MCF 10A (cell line): ENCODE measurements around the gene NDUFS3. TPM values are rescaled to one million over a fixed set of nuclear protein-coding genes. Genes with fewer than 3 reads are reported as not detected.

Experiments
- BruUV-seq: library from RNA; stranded (reverse); fragments of 400-500 nt; replicated peaks from 2 replicates; lab custom pipeline; 2021; lab: Mats Ljungman, UMichigan
- CTCF ChIA-PET: fragments of 300-600 bp; sonication (Branson Sonifier 250); formaldehyde crosslinking; extraction: SDS; loops from one replicate; lab custom pipeline; 2021; ENCODE audit warnings: antibody characterized with exemption, inconsistent platforms; lab: Yijun Ruan, JAX
- POLR2A ChIA-PET: fragments of 300-600, 350-650 bp; sonication (Branson Sonifier 250); formaldehyde crosslinking; extraction: SDS; loops from one replicate; lab custom pipeline; 2020; ENCODE audit warnings: antibody characterized with exemption, inconsistent platforms; lab: Yijun Ruan, JAX
- DNase-seq: peaks from one replicate; pipeline ENCODE4 v3.0.0-alpha.2; 2018; ENCODE audit not compliant: unreplicated experiment
- H3K27ac Mint-ChIP-seq: one replicate; pipeline ENCODE4 v1.8.0; 2022; ENCODE audit warnings: mild to moderate bottlenecking, low read depth, mixed read lengths; ENCODE audit not compliant: unreplicated experiment
- H3K27me3 Mint-ChIP-seq: one replicate; pipeline ENCODE4 v1.8.0; 2022; ENCODE audit warnings: mixed read lengths; ENCODE audit not compliant: insufficient read depth, unreplicated experiment
- H3K36me3 Mint-ChIP-seq: one replicate; pipeline ENCODE4 v1.8.0; 2022; ENCODE audit warnings: mild to moderate bottlenecking, moderate library complexity, mixed read lengths; ENCODE audit not compliant: insufficient read depth, unreplicated experiment
- H3K4me1 Mint-ChIP-seq: one replicate; pipeline ENCODE4 v1.8.0; 2022; ENCODE audit warnings: mixed read lengths; ENCODE audit not compliant: insufficient read depth, unreplicated experiment
- H3K4me3 Mint-ChIP-seq: one replicate; pipeline ENCODE4 v1.8.0; 2022; ENCODE audit warnings: mild to moderate bottlenecking, moderate library complexity, mixed read lengths; ENCODE audit not compliant: unreplicated experiment
- H3K9me3 Mint-ChIP-seq: one replicate; pipeline ENCODE4 v1.8.0; 2022; ENCODE audit warnings: mixed read lengths; ENCODE audit not compliant: unreplicated experiment
- intact Hi-C: fragments of 100-400 bp; cut with micrococcal nuclease; formaldehyde crosslinking; loops from 2 replicates; pipeline ENCODE4 v1.14.1; 2022
- total RNA-seq: library from RNA; stranded (reverse); gene quantifications from 2 replicates; pipeline ENCODE4 v1.2.3, GENCODE V29; 2022
- TF ChIP-seq, protein P1 (sequence below): fragments of 200-600 bp; IDR thresholded peaks from one replicate; pipeline ENCODE4 v1.8.0; 2022; ENCODE audit warnings: antibody characterized with exemption, mild to moderate bottlenecking; ENCODE audit not compliant: unreplicated experiment

Gene NDUFS3
- total RNA-seq, 1 experiment from 2014 or later, result 120 TPM

DNA sequence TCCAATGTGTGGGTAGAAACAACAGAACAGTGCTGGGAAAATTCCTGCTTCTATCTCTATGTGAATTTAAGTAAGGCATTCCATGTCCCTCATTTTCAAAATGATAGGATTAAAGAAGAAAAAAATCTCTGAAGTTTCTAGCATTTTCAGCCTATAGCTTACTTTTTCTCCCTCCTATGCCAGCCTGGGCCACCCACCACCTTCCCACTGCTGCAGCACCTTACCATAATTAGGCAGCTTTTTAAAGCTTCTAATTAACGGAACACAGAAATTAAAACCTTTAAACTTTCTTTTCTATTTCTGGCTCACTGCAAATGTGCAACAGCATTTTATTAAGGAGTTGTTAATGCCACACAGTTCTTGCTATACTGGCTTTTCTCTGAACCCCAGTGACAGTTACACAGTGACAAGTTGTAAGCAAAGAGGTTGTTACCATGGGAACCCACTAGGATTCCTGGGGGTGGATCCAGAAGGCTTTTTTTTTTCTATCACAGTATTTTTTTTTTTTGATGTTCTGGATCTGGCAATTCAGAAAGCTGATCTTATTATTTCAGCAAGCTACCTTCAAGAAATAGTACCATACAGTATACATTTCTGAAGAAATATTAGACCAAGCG, 46.2 kb upstream of the NDUFS3 start:
- ChIA-PET CTCF (interaction anchor here (0.5 to 2.3 kb wide), 4 partner anchors 16 to 34 kb away, joined by 3 to 6 read pairs (median 4); no protein-coding TSS in a partner anchor), POLR2A (interaction anchor here (1.2 to 2.9 kb wide), 4 partner anchors 8 to 19 kb away, joined by 3 to 14 read pairs (median 8); no protein-coding TSS in a partner anchor)
- intact Hi-C loops, result no loop called here
- H3K36me3 Mint-ChIP-seq, result peaks cover 33% of the 10 kb centered on the region
- H3K9me3 Mint-ChIP-seq, result no peaks in the 10 kb centered on the region
- no peak for DNase-seq
- BruUV-seq, result no TSS peak
- TF ChIP-seq, protein P1, sequence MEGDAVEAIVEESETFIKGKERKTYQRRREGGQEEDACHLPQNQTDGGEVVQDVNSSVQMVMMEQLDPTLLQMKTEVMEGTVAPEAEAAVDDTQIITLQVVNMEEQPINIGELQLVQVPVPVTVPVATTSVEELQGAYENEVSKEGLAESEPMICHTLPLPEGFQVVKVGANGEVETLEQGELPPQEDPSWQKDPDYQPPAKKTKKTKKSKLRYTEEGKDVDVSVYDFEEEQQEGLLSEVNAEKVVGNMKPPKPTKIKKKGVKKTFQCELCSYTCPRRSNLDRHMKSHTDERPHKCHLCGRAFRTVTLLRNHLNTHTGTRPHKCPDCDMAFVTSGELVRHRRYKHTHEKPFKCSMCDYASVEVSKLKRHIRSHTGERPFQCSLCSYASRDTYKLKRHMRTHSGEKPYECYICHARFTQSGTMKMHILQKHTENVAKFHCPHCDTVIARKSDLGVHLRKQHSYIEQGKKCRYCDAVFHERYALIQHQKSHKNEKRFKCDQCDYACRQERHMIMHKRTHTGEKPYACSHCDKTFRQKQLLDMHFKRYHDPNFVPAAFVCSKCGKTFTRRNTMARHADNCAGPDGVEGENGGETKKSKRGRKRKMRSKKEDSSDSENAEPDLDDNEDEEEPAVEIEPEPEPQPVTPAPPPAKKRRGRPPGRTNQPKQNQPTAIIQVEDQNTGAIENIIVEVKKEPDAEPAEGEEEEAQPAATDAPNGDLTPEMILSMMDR, result no peak
- H3K4me1 Mint-ChIP-seq, result peaks cover 12% of the 10 kb centered on the region
- H3K27me3 Mint-ChIP-seq, result no peaks in the 10 kb centered on the region
- no peak overlapping the region for H3K27ac Mint-ChIP-seq
- H3K4me3 Mint-ChIP-seq, result no peak overlapping the region

DNA sequence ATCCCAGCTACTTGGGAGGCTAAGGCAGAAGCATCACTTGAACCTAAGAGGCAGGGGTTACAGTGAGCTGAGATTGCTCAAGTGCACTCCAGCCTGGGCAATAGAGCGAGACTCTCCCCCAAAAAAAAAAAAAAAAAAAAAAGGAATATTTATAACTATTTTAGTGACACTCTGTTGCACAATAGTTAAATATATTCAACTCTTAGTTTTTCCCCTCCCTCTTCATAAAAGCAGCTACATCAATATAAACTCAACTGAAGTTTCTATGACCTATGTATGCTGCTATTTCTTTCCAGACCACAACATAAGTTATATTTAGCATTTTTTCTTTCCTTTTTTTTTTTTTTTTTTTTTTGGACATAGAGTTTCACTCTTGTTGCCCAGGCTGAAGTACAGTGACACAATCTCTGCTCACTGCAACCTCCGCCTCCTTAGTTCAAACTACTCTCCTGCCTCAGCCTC, 45.2 kb upstream of the NDUFS3 start:
- Mint-ChIP-seq H3K27me3 (no peaks in the 10 kb centered on the region), H3K27ac (no peak overlapping the region), H3K4me1 (peaks cover 15% of the 10 kb centered on the region), H3K4me3 (no peak overlapping the region), H3K9me3 (no peaks in the 10 kb centered on the region), H3K36me3 (peaks cover 33% of the 10 kb centered on the region)
- POLR2A ChIA-PET, result interaction anchor here (1.2 to 4.7 kb wide), 3 partner anchors 10 to 18 kb away, joined by 4 to 23 read pairs (median 12); no protein-coding TSS in a partner anchor
- CTCF ChIA-PET, result interaction anchor here (0.7 to 1.9 kb wide), 5 partner anchors 12 to 23 kb away, joined by 3 to 4 read pairs (median 4); no protein-coding TSS in a partner anchor
- no TSS peak for BruUV-seq
- intact Hi-C loops, result no loop called here
- TF ChIP-seq, protein P1, result no peak
- DNase-seq, result no peak

DNA sequence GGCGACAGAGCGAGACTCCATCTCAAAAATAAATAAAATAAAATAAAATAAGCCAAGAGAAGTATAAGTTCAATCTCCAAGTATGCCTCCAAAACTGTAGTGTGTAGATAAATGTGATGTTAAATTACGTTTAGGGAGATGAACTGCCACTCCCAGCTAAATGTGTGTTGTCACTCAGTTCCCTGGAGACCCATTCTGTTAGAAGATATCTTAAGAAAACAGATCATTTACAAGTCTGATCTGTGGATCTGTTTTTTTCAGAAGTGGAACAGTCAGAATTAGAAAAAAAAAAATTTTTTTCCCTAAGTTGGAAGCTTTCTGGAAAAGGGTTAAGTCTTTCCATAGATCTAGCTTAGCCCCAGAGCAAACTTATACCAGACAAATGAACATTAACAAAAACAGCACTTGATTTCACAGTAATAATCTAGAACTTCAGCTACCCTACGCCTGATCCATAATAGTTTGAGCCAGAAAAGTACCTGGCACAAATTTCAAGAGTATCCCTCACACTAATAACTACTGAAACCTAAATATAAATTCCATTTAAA, 44.1 kb upstream of the NDUFS3 start:
- POLR2A ChIA-PET, result interaction anchor here (0.8 to 4.7 kb wide), 3 partner anchors 11 to 24 kb away, joined by 3 to 23 read pairs (median 12); no protein-coding TSS in a partner anchor
- intact Hi-C loops, result no loop called here
- CTCF ChIA-PET, result interaction anchor here (0.6 to 1.9 kb wide), 4 partner anchors 16 to 335 kb away, joined by 3 to 4 read pairs (median 4); no protein-coding TSS in a partner anchor
- Mint-ChIP-seq H3K4me3 (no peak overlapping the region), H3K27ac (no peak overlapping the region), H3K27me3 (no peaks in the 10 kb centered on the region), H3K4me1 (peaks cover 22% of the 10 kb centered on the region), H3K9me3 (no peaks in the 10 kb centered on the region), H3K36me3 (peaks cover 26% of the 10 kb centered on the region)
- TF ChIP-seq, protein P1, result no peak
- BruUV-seq, result no TSS peak
- no peak for DNase-seq

DNA sequence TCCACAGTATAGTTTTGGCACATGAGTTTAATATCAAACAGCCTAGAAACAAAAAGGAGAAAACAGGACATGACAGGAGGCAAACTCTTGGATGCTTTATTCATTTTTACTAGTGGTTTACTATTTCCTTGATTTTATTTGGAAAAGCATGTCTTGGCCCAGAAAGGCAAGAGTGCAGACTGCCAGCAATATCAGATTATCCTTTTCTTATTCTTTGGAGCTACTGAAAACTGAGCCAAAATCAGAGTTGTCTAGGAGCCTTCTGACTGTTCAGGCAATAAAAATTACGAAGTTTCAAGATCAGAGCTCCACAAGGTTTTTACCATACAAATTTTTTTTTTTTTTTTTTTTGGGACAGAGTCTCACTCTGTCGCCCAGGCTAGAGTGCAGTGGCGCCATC, 42.0 kb upstream of the NDUFS3 start:
- peaks cover 27% of the 10 kb centered on the region for H3K4me1 Mint-ChIP-seq
- CTCF ChIA-PET, result interaction anchor here (0.6 to 1.2 kb wide), 3 partner anchors 15 to 873 kb away, joined by 3 to 7 read pairs (median 4); no protein-coding TSS in a partner anchor
- H3K4me3 Mint-ChIP-seq, result no peak overlapping the region
- H3K27ac Mint-ChIP-seq, result no peak overlapping the region
- POLR2A ChIA-PET, result interaction anchor here (0.6 to 4.7 kb wide), 4 partner anchors 13 to 101 kb away, joined by 4 to 23 read pairs (median 6); no protein-coding TSS in a partner anchor
- no peaks in the 10 kb centered on the region for H3K27me3 Mint-ChIP-seq
- TF ChIP-seq, protein P1, result no peak
- no peaks in the 10 kb centered on the region for H3K9me3 Mint-ChIP-seq
- no TSS peak for BruUV-seq
- intact Hi-C loops, result no loop called here
- peaks cover 24% of the 10 kb centered on the region for H3K36me3 Mint-ChIP-seq
- DNase-seq, result no peak
